HEK293T (cell line): ENCODE results near the gene FBXL16.

Experiments
- ARNT ChIP-seq: fragments of 450-650 bp; IDR thresholded peaks from 2 replicates; pipeline ENCODE4 v1.6.1; 2017; ENCODE audit warnings: mild to moderate bottlenecking
- BHLHE40 ChIP-seq: fragments of 450-650 bp; IDR thresholded peaks from 2 replicates; pipeline ENCODE4 v1.6.1; 2016; ENCODE audit warnings: mild to moderate bottlenecking, moderate library complexity, borderline replicate concordance
- CTBP1 ChIP-seq: fragments of 450-650 bp; IDR thresholded peaks from 2 replicates; pipeline ENCODE4 v1.6.1; 2016; ENCODE audit warnings: borderline replicate concordance
- FOXA1 ChIP-seq: fragments of 450-650 bp; IDR thresholded peaks from 2 replicates; pipeline ENCODE4 v1.6.1; 2016; ENCODE audit warnings: mild to moderate bottlenecking
- FOXK2 ChIP-seq: fragments of 450-650 bp; IDR thresholded peaks from 2 replicates; pipeline ENCODE4 v1.6.1; 2016; ENCODE audit warnings: mild to moderate bottlenecking
- FOXM1 ChIP-seq: fragments of 450-650 bp; IDR thresholded peaks from 2 replicates; pipeline ENCODE4 v1.6.1; 2017; ENCODE audit warnings: mild to moderate bottlenecking, borderline replicate concordance
- L3MBTL2 ChIP-seq: fragments of 450-650 bp; conservative IDR thresholded peaks from 2 replicates; pipeline ENCODE4 v1.6.1; 2016; ENCODE audit warnings: mild to moderate bottlenecking
- LEF1 ChIP-seq: fragments of 450-650 bp; IDR thresholded peaks from 2 replicates; pipeline ENCODE4 v1.6.1; 2017; ENCODE audit warnings: mild to moderate bottlenecking, borderline replicate concordance
- NFRKB ChIP-seq: fragments of 450-650 bp; IDR thresholded peaks from 2 replicates; pipeline ENCODE4 v1.6.1; 2016; ENCODE audit warnings: mild to moderate bottlenecking, moderate library complexity
- SP1 ChIP-seq: fragments of 450-650 bp; IDR thresholded peaks from 2 replicates; pipeline ENCODE4 v1.6.1; 2017
- TARDBP ChIP-seq: fragments of 450-650 bp; IDR thresholded peaks from 2 replicates; pipeline ENCODE4 v1.6.1; 2016
- ZNF384 ChIP-seq: fragments of 450-650 bp; IDR thresholded peaks from 2 replicates; pipeline ENCODE4 v1.6.1; 2016
- TF ChIP-seq, protein P1 (sequence below): fragments of 450-650 bp; IDR thresholded peaks from 2 replicates; pipeline ENCODE4 v1.6.1; 2016

- TF ChIP-seq SP1 = no peak
- TF ChIP-seq FOXK2 = no peak
- TF ChIP-seq FOXM1 = no peak
- no peak for TF ChIP-seq CTBP1
- no peak for TF ChIP-seq BHLHE40
- TF ChIP-seq ZNF384 = no peak
- TF ChIP-seq NFRKB = no peak
- TF ChIP-seq LEF1 = no peak
- no peak for TF ChIP-seq L3MBTL2
- TF ChIP-seq TARDBP = no peak
- no peak for TF ChIP-seq FOXA1
- TF ChIP-seq, protein P1, sequence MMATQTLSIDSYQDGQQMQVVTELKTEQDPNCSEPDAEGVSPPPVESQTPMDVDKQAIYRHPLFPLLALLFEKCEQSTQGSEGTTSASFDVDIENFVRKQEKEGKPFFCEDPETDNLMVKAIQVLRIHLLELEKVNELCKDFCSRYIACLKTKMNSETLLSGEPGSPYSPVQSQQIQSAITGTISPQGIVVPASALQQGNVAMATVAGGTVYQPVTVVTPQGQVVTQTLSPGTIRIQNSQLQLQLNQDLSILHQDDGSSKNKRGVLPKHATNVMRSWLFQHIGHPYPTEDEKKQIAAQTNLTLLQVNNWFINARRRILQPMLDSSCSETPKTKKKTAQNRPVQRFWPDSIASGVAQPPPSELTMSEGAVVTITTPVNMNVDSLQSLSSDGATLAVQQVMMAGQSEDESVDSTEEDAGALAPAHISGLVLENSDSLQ = no peak
- no peak for TF ChIP-seq ARNT
Measured at GRCh38 chr16:677316-678190, 28.0 kb downstream of the FBXL16 start.
